Measurements from ENCODE around the gene LOXL3. TPM values are rescaled to one million over a fixed set of nuclear protein-coding genes. Genes with fewer than 3 reads are reported as not detected.

LOXL3 gene
- polyA plus RNA-seq, 1 donor (not counting 4 experiments of a cell fraction or from before 2014, with no cell fraction given) = 0.21 TPM

DNA sequence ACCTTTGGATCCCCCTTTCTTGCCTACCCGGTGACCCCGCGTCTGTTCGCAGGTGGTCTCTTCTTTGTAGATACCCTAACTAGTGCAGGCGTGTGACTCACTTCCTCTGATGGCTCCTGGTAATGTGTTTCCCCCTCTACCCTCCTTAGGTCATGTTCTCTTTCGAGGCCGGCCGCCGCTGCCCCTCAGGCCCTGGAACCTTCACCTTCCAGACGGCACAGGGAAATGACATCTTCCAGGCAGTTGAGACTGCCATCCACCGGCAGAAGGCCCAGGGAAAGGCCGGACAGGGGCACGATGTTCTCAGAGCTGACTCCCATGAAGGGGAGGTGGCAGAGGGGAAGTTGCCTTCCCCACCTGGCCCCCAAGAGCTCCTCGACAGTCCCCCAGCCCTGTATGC, 2.4 kb upstream of the LOXL3 start:
- Histone ChIP-seq H3K79me2 (ENCODE audit: control insufficient read depth, insufficient read depth, low read length) (no peaks in the 10 kb centered on the region), H2AFZ (ENCODE audit: control insufficient read depth, low read length) (no peak overlapping the region), H3K9me1 (ENCODE audit: control insufficient read depth, extremely low read depth, insufficient read depth, low read length) (no peaks in the 10 kb centered on the region), H3K9me3 (ENCODE audit: control insufficient read depth, low read depth, low read length) (no peaks in the 10 kb centered on the region), H4K20me1 (ENCODE audit: control insufficient read depth, extremely low read depth, insufficient read depth, low read length) (no peaks in the 10 kb centered on the region), H3K27ac (ENCODE audit: control insufficient read depth, insufficient read depth, low read length) (no peak overlapping the region), H3K9ac (ENCODE audit: control insufficient read depth, extremely low read depth, insufficient read depth, low read length) (no peak overlapping the region), H3K4me1 (ENCODE audit: control insufficient read depth, extremely low read depth, insufficient read depth, low read length) (peaks cover 12% of the 10 kb centered on the region), H3K4me2 (ENCODE audit: control insufficient read depth, extremely low read depth, insufficient read depth, low read depth, low read length) (no peak overlapping the region), H3K36me3 (ENCODE audit: control insufficient read depth in 2 of 2, extremely low read depth in 1 of 2, insufficient read depth in 2 of 2, low read length in 2 of 2) (no peaks in the 10 kb centered on the region), H3K4me3 (ENCODE audit: control insufficient read depth in 2 of 3, extremely low read depth in 1 of 3, insufficient read depth in 2 of 3, low read depth in 1 of 3, low read length in 3 of 3) (no peak overlapping the region), H3K27me3 (ENCODE audit: control insufficient read depth, extremely low read depth, insufficient read depth, low read length) (peaks cover 16% of the 10 kb centered on the region)
- FAIRE-seq = no peak
- dilution Hi-C loops (cut with MboI; ENCODE audit: extremely low pct_ligation_motif_present, low sequenced_read_pairs) = no loop called here
- no peak for DNase-seq (ENCODE audit: low read depth, low spot score)
- no peak for TF ChIP-seq EZH2 (IDR thresholded peaks at IDR 0.05; ENCODE audit: low read length)
- TF ChIP-seq, protein P1, sequence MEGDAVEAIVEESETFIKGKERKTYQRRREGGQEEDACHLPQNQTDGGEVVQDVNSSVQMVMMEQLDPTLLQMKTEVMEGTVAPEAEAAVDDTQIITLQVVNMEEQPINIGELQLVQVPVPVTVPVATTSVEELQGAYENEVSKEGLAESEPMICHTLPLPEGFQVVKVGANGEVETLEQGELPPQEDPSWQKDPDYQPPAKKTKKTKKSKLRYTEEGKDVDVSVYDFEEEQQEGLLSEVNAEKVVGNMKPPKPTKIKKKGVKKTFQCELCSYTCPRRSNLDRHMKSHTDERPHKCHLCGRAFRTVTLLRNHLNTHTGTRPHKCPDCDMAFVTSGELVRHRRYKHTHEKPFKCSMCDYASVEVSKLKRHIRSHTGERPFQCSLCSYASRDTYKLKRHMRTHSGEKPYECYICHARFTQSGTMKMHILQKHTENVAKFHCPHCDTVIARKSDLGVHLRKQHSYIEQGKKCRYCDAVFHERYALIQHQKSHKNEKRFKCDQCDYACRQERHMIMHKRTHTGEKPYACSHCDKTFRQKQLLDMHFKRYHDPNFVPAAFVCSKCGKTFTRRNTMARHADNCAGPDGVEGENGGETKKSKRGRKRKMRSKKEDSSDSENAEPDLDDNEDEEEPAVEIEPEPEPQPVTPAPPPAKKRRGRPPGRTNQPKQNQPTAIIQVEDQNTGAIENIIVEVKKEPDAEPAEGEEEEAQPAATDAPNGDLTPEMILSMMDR (optimal IDR thresholded peaks at IDR 0.05 in 1 of 3, IDR thresholded peaks at IDR 0.05 in 1 of 3, conservative IDR thresholded peaks at IDR 0.05 in 1 of 3; ENCODE audit: extremely low read depth in 1 of 3, insufficient read depth in 2 of 3, low read length in 3 of 3) = no peak

DNA sequence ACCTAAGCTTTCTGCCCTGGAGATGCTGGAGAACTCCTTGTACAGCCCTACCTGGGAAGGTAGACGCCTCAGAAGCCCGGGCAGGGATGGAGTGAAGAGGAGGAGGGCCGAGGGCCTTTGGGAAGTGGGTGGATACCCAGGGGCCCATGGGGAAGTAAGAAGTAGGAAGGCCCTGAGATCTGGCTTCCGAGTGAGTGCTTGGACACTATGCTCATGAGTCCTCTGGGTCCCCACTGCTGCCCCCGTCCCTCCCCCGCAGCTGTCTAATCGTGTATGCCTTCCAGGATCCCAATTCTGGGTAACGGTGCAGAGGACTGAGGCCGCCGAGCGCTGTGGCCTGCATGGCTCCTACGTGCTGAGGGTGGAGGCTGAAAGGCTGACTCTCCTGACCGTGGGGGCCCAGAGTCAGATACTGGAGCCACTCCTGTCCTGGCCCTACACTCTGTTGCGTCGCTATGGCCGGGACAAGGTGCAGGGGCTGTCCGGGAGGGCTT, 1.9 kb upstream of the LOXL3 start:
- dilution Hi-C loops (cut with MboI; ENCODE audit: extremely low pct_ligation_motif_present, low sequenced_read_pairs) = no loop called here
- H4K20me1 ChIP-seq (ENCODE audit: control insufficient read depth, extremely low read depth, insufficient read depth, low read length) = no peaks in the 10 kb centered on the region
- H3K27me3 ChIP-seq (ENCODE audit: control insufficient read depth, extremely low read depth, insufficient read depth, low read length) = peaks cover 16% of the 10 kb centered on the region
- DNase-seq (ENCODE audit: low read depth, low spot score) (no peak), FAIRE-seq (no peak)
- TF ChIP-seq EZH2 (IDR thresholded peaks at IDR 0.05; ENCODE audit: low read length) = no peak
- TF ChIP-seq, protein P1 (optimal IDR thresholded peaks at IDR 0.05 in 1 of 3, IDR thresholded peaks at IDR 0.05 in 1 of 3, conservative IDR thresholded peaks at IDR 0.05 in 1 of 3; ENCODE audit: extremely low read depth in 1 of 3, insufficient read depth in 2 of 3, low read length in 3 of 3) = no peak
- H3K4me3 ChIP-seq (ENCODE audit: control insufficient read depth in 2 of 3, extremely low read depth in 1 of 3, insufficient read depth in 2 of 3, low read depth in 1 of 3, low read length in 3 of 3) = no peak overlapping the region
- no peaks in the 10 kb centered on the region for H3K36me3 ChIP-seq (ENCODE audit: control insufficient read depth in 2 of 2, extremely low read depth in 1 of 2, insufficient read depth in 2 of 2, low read length in 2 of 2)
- peaks cover 10% of the 10 kb centered on the region for H3K4me1 ChIP-seq (ENCODE audit: control insufficient read depth, extremely low read depth, insufficient read depth, low read length)
- H3K27ac ChIP-seq (ENCODE audit: control insufficient read depth, insufficient read depth, low read length) = no peak overlapping the region
- H3K9me3 ChIP-seq (ENCODE audit: control insufficient read depth, low read depth, low read length) = no peaks in the 10 kb centered on the region
- no peak overlapping the region for H3K4me2 ChIP-seq (ENCODE audit: control insufficient read depth, extremely low read depth, insufficient read depth, low read depth, low read length)
- H3K79me2 ChIP-seq (ENCODE audit: control insufficient read depth, insufficient read depth, low read length) = no peaks in the 10 kb centered on the region
- no peaks in the 10 kb centered on the region for H3K9me1 ChIP-seq (ENCODE audit: control insufficient read depth, extremely low read depth, insufficient read depth, low read length)
- no peak overlapping the region for H3K9ac ChIP-seq (ENCODE audit: control insufficient read depth, extremely low read depth, insufficient read depth, low read length)
- H2AFZ ChIP-seq (ENCODE audit: control insufficient read depth, low read length) = no peak overlapping the region

Measured in keratinocyte (primary cell).